ENCODE measurements around the gene SYN1. TPM values are rescaled to one million over a fixed set of nuclear protein-coding genes. Genes with fewer than 3 reads are reported as not detected.

Gene SYN1
- total RNA-seq, 1 donor from 2014 or later: not detected

GRCh38 chrX:47539860-47540259 is 79.8 kb downstream of the SYN1 start:
- DNase-seq (ENCODE audit: low spot score): no peak

- peak; percentile 39 for DNase-seq (ENCODE audit: low spot score)
Measured at GRCh38 chrX:47530049-47530448, 89.6 kb downstream of the SYN1 start.

DNA sequence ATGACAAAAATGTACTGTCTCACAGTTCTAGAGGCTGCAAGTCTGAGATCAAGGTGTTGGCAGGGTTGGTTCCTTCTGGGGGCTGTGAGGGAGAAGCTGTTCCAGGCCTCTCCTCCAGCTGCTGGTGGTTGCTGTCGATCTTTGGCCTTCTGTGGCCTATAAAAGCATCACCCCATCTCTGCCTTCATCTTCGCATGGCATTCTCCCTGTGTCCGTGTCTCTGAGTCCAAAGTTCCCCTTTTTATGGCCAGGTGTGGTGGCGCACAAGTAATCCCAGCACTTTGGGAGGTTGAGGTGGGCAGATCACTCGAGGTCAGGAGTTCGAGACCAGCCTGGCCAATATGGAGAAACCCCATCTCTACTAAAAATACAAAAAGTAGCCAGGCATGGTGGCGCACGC is 90.1 kb downstream of the SYN1 start:
- DNase-seq (ENCODE audit: low spot score): peak; percentile 35

GRCh38 chrX:47523713-47524166 is 95.9 kb downstream of the SYN1 start:
- no peak for DNase-seq (ENCODE audit: low spot score)

DNA sequence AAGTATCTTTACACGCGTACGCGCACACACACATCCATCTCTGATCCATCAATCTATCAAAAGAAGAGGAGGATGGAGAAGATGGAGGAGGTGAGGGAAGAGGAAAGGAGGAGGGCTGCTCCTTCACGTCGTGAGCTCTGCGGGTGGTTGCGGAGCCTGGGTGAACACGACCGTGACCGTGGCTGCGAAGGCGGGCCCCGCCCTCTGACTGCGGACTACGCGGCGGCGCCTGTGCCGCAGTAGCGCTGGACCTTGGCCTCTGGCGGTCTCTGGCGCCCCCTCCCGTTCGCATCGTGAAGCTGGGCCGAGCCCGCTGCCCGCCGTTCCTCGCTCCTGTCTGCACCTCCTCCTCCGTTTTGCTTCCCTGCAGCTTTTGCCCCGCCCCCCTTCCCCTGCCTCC is 96.4 kb downstream of the SYN1 start:
- peak; percentile 96 for DNase-seq (ENCODE audit: low spot score)

Small RNA genes lying within 50 kb of the gene (microRNA-seq; reads per million reads assigned to microRNA genes)
- not detected for gene MIR4769 (ENCODE audit: borderline number of aligned reads)

Other genes with a start within 250 kb of the SYN1 start
- gene ZNF157, start 249.3 kb downstream of the SYN1 start, total RNA-seq: not detected
- 8.0 TPM for gene ZNF41, start 136.6 kb downstream of the SYN1 start, total RNA-seq
- 70.9 TPM for gene ARAF, start 58.7 kb downstream of the SYN1 start, total RNA-seq
- gene TIMP1, start 37.4 kb downstream of the SYN1 start, total RNA-seq: 410 TPM
- gene CFP, start 10.1 kb upstream of the SYN1 start, total RNA-seq: 11.8 TPM
- gene ELK1, start 30.7 kb upstream of the SYN1 start, total RNA-seq: 40.3 TPM
- 81.7 TPM for gene UXT, start 39.3 kb upstream of the SYN1 start, total RNA-seq
- gene ZNF81, start 217.0 kb upstream of the SYN1 start, total RNA-seq: 8.3 TPM

Data from mesenteric fat pad (tissue), 1 donor.